GM19372 (cell line): Measurements from ENCODE around the gene TRIM31.
"Not testable (repeated sequence)": the region's sequence is repeated elsewhere in the genome, so short reads cannot be mapped to it uniquely, and the experiment has no call there.

Experiments used
- ATAC-seq: cut with Tn5 transposase; IDR thresholded peaks from one replicate; pipeline ENCODE4 v1.9.1; 2021; ENCODE audit warnings: mild to moderate bottlenecking, low read depth, moderate library complexity; ENCODE audit not compliant: unreplicated experiment

TRIM31 gene

GRCh38 chr6:30149858-30150550 is 37.1 kb upstream of the TRIM31 start:
- no peak for ATAC-seq

- no peak for ATAC-seq
Measured at GRCh38 chr6:30149234-30149633, 36.3 kb upstream of the TRIM31 start.

- no peak for ATAC-seq
Measured at GRCh38 chr6:30147096-30147495, 34.2 kb upstream of the TRIM31 start.

GRCh38 chr6:30145818-30146217 is 32.9 kb upstream of the TRIM31 start:
- ATAC-seq: no peak

- ATAC-seq: no peak
Measured at GRCh38 chr6:30144811-30145210, 31.9 kb upstream of the TRIM31 start.

- ATAC-seq: no peak
Measured at GRCh38 chr6:30143780-30144179, 30.9 kb upstream of the TRIM31 start.

GRCh38 chr6:30142665-30143064 is 29.8 kb upstream of the TRIM31 start:
- ATAC-seq: no peak

GRCh38 chr6:30140240-30140639 is 27.4 kb upstream of the TRIM31 start:
- not testable (repeated sequence) for ATAC-seq

- ATAC-seq: no peak
Measured at GRCh38 chr6:30136570-30137286, 23.8 kb upstream of the TRIM31 start.

GRCh38 chr6:30135757-30136156 is 22.9 kb upstream of the TRIM31 start, which contains the start of gene TRIM40:
TRIM40 (plus strand) TSS chr6:30136140; CDS start chr6:30137037, 897 bp downstream.
- no peak for ATAC-seq

GRCh38 chr6:30135147-30135546 is 22.3 kb upstream of the TRIM31 start:
- ATAC-seq: no peak

GRCh38 chr6:30131947-30132497 is 19.1 kb upstream of the TRIM31 start:
- ATAC-seq: no peak

GRCh38 chr6:30130887-30131862 is 18.3 kb upstream of the TRIM31 start:
- ATAC-seq: no peak

- no peak for ATAC-seq
Measured at GRCh38 chr6:30130179-30130679, 17.3 kb upstream of the TRIM31 start.

GRCh38 chr6:30129265-30130178 is 16.6 kb upstream of the TRIM31 start:
- no peak for ATAC-seq

GRCh38 chr6:30127238-30128093 is 14.6 kb upstream of the TRIM31 start:
- no peak for ATAC-seq

- ATAC-seq: no peak
Measured at GRCh38 chr6:30122515-30122914, 9.6 kb upstream of the TRIM31 start.
